ENCODE data around the gene CDK16. TPM values are rescaled to one million over a fixed set of nuclear protein-coding genes. Genes with fewer than 3 reads are reported as not detected.

CDK16 gene
- total RNA-seq, 1 experiment from 2014 or later = 134 TPM

DNA sequence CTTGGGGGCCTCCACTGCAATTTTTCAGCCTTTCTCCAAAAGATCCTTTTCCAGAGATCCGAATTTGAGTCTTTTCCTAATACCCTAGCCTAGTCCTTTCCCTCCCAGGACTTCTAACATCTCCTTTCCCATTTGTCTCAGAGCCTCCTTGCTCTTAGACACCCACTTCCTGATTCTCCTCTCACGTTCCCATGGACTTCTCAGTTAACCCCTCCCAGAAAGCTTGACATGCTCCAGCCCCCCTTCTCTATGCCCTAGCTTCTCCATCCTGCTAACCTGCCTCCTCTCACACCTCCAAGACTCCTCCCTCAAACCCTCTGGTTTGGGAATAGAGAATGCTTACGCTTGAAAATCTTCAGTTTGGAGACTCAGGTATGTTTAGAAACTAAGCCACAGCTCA, 22.4 kb upstream of the CDK16 start:
- TF ChIP-seq, protein P1, sequence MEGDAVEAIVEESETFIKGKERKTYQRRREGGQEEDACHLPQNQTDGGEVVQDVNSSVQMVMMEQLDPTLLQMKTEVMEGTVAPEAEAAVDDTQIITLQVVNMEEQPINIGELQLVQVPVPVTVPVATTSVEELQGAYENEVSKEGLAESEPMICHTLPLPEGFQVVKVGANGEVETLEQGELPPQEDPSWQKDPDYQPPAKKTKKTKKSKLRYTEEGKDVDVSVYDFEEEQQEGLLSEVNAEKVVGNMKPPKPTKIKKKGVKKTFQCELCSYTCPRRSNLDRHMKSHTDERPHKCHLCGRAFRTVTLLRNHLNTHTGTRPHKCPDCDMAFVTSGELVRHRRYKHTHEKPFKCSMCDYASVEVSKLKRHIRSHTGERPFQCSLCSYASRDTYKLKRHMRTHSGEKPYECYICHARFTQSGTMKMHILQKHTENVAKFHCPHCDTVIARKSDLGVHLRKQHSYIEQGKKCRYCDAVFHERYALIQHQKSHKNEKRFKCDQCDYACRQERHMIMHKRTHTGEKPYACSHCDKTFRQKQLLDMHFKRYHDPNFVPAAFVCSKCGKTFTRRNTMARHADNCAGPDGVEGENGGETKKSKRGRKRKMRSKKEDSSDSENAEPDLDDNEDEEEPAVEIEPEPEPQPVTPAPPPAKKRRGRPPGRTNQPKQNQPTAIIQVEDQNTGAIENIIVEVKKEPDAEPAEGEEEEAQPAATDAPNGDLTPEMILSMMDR (IDR thresholded peaks at IDR 0.05) = no peak
- TF ChIP-seq TCF7L2 (IDR thresholded peaks at IDR 0.05; ENCODE audit: low read depth, low read length) = no peak
- TF ChIP-seq POLR2AphosphoS5 (IDR thresholded peaks at IDR 0.05; ENCODE audit: low read depth, low read length) = no peak
- no peak for TF ChIP-seq SIN3A (IDR thresholded peaks at IDR 0.05; ENCODE audit: borderline replicate concordance, insufficient read depth, low read depth, low read length)
- TF ChIP-seq, protein P2, sequence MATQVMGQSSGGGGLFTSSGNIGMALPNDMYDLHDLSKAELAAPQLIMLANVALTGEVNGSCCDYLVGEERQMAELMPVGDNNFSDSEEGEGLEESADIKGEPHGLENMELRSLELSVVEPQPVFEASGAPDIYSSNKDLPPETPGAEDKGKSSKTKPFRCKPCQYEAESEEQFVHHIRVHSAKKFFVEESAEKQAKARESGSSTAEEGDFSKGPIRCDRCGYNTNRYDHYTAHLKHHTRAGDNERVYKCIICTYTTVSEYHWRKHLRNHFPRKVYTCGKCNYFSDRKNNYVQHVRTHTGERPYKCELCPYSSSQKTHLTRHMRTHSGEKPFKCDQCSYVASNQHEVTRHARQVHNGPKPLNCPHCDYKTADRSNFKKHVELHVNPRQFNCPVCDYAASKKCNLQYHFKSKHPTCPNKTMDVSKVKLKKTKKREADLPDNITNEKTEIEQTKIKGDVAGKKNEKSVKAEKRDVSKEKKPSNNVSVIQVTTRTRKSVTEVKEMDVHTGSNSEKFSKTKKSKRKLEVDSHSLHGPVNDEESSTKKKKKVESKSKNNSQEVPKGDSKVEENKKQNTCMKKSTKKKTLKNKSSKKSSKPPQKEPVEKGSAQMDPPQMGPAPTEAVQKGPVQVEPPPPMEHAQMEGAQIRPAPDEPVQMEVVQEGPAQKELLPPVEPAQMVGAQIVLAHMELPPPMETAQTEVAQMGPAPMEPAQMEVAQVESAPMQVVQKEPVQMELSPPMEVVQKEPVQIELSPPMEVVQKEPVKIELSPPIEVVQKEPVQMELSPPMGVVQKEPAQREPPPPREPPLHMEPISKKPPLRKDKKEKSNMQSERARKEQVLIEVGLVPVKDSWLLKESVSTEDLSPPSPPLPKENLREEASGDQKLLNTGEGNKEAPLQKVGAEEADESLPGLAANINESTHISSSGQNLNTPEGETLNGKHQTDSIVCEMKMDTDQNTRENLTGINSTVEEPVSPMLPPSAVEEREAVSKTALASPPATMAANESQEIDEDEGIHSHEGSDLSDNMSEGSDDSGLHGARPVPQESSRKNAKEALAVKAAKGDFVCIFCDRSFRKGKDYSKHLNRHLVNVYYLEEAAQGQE (IDR thresholded peaks at IDR 0.05; ENCODE audit: insufficient read depth in 1 of 2, low read depth in 2 of 2, low read length in 1 of 2) = no peak
- Histone ChIP-seq H3K36me3 (ENCODE audit: control insufficient read depth, insufficient read depth, low read length) (peaks cover 10% of the 10 kb centered on the region), H3K4me3 (ENCODE audit: low read depth in 2 of 2, low read length in 2 of 2) (peak overlapping the region; percentile 10 to 14), H3K27ac (ENCODE audit: low read length) (peak overlapping the region; percentile 68), H3K27me3 (ENCODE audit: control insufficient read depth, insufficient read depth, low read length) (no peaks in the 10 kb centered on the region), H3K4me1 (ENCODE audit: control insufficient read depth, insufficient read depth, low read length) (peaks cover 33% of the 10 kb centered on the region), H3K9me3 (ENCODE audit: control insufficient read depth, insufficient read depth, low read depth, low read length) (no peaks in the 10 kb centered on the region)
- ChIA-PET CTCF (no interaction called here), POLR2A (no interaction called here)
- ATAC-seq = no peak
- no peak for DNase-seq (ENCODE audit: low read depth, low spot score)
- BruUV-seq (replicated peaks) = no TSS peak
- in situ Hi-C loops (cut with HindIII; ENCODE audit: low pct_unique_long_range_greater_than_20kb, low sequenced_read_pairs) = no loop called here
- intact Hi-C loops (cut with micrococcal nuclease; ENCODE audit: unreplicated experiment) = loop anchor here (10.0 kb wide), 2 partner anchors 189 to 329 kb away; no protein-coding TSS in a partner anchor

DNA sequence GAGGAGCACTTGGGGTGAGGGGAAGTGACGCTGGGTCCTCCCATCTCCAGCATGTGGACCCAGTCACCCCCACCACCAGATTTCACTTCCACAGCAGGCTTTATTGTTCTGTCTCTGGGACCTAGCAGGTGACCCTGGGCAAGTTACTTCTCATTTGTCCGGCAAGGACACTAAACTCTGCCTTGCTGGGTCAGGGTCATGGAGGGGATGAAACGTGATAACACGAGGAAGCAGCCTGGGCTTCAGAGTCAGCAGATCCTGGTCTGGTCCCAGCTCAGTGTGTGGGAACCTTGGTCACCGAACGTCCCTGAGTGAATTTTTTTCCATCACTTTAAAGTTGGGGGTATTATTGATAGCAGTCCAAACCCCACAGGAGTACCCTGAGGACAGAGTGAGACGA, 21.0 kb upstream of the CDK16 start:
- no peak for DNase-seq (ENCODE audit: low read depth, low spot score)
- peak overlapping the region; percentile 68; the same call in 1 of the 2 replicates for H3K27ac ChIP-seq (ENCODE audit: low read length)
- no peak for ATAC-seq
- ChIA-PET POLR2A (no interaction called here), CTCF (no interaction called here)
- TF ChIP-seq TCF7L2 (IDR thresholded peaks at IDR 0.05; ENCODE audit: low read depth, low read length) (no peak), SIN3A (IDR thresholded peaks at IDR 0.05; ENCODE audit: borderline replicate concordance, insufficient read depth, low read depth, low read length) (no peak), POLR2AphosphoS5 (IDR thresholded peaks at IDR 0.05; ENCODE audit: low read depth, low read length) (no peak)
- TF ChIP-seq, protein P1 (IDR thresholded peaks at IDR 0.05) = no peak
- TF ChIP-seq, protein P2 (IDR thresholded peaks at IDR 0.05; ENCODE audit: insufficient read depth in 1 of 2, low read depth in 2 of 2, low read length in 1 of 2) = no peak
- intact Hi-C loops (cut with micrococcal nuclease; ENCODE audit: unreplicated experiment) = loop anchor here (10.0 kb wide), 2 partner anchors 187 to 327 kb away; no protein-coding TSS in a partner anchor
- in situ Hi-C loops (cut with HindIII; ENCODE audit: low pct_unique_long_range_greater_than_20kb, low sequenced_read_pairs) = no loop called here
- no peaks in the 10 kb centered on the region for H3K27me3 ChIP-seq (ENCODE audit: control insufficient read depth, insufficient read depth, low read length)
- no peaks in the 10 kb centered on the region for H3K9me3 ChIP-seq (ENCODE audit: control insufficient read depth, insufficient read depth, low read depth, low read length)
- no TSS peak for BruUV-seq (replicated peaks)
- peaks cover 32% of the 10 kb centered on the region for H3K4me1 ChIP-seq (ENCODE audit: control insufficient read depth, insufficient read depth, low read length)
- H3K36me3 ChIP-seq (ENCODE audit: control insufficient read depth, insufficient read depth, low read length) = peaks cover 14% of the 10 kb centered on the region
- H3K4me3 ChIP-seq (ENCODE audit: low read depth in 2 of 2, low read length in 2 of 2) = no peak overlapping the region

Measured in Panc1 (cell line).